Smooth muscle cell (in vitro differentiated cells): Measurements from ENCODE around the gene VPS35. TPM values are rescaled to one million over a fixed set of nuclear protein-coding genes. Genes with fewer than 3 reads are reported as not detected.

Source experiments
- DNase-seq: peaks from one replicate; lab custom pipeline; 2025; ENCODE audit not compliant: unreplicated experiment; lab: John Stamatoyannopoulos, UW
- H2AFZ ChIP-seq: fragments of 200-600 bp; sonication (generic); 2 replicates; pipeline ENCODE4 v1.6.0; 2016; ENCODE audit warnings: antibody characterized with exemption, low read depth, mild to moderate bottlenecking
- H3F3A ChIP-seq: fragments of 200-600 bp; sonication (generic); 2 replicates; pipeline ENCODE4 v1.6.0; 2017; ENCODE audit warnings: antibody characterized with exemption, low read depth
- H3K27ac ChIP-seq: fragments of 200-600 bp; sonication (generic); 2 replicates; pipeline ENCODE4 v1.5.1; 2016; ENCODE audit warnings: low read depth, mild to moderate bottlenecking
- H3K27me3 ChIP-seq: fragments of 200-600 bp; sonication (generic); 2 replicates; pipeline ENCODE4 v1.6.1; 2016; ENCODE audit warnings: low read depth, mild to moderate bottlenecking
- H3K36me3 ChIP-seq: fragments of 200-600 bp; sonication (generic); 2 replicates; pipeline ENCODE4 v1.5.1; 2016; ENCODE audit warnings: low read depth
- H3K4me1 ChIP-seq: fragments of 200-600 bp; sonication (generic); 2 replicates; pipeline ENCODE4 v1.5.1; 2016; ENCODE audit warnings: low read depth
- H3K4me2 ChIP-seq: fragments of 200-600 bp; sonication (generic); 2 replicates; pipeline ENCODE4 v1.6.0; 2016; ENCODE audit warnings: mild to moderate bottlenecking
- H3K4me3 ChIP-seq: fragments of 200-600 bp; sonication (generic); 2 replicates; pipeline ENCODE4 v1.5.1; 2016; ENCODE audit warnings: mild to moderate bottlenecking
- H3K79me2 ChIP-seq: fragments of 200-600 bp; sonication (generic); 2 replicates; pipeline ENCODE4 v1.6.0; 2016; ENCODE audit warnings: low read depth, mild to moderate bottlenecking
- H3K9ac ChIP-seq: fragments of 200-600 bp; sonication (generic); 2 replicates; pipeline ENCODE4 v1.6.0; 2016; ENCODE audit warnings: low read depth
- H3K9me3 ChIP-seq: fragments of 200-600 bp; sonication (generic); replicated peaks from 2 replicates; pipeline ENCODE4 v1.5.1; 2016; ENCODE audit warnings: low read depth
- H4K20me1 ChIP-seq: fragments of 200-600 bp; sonication (generic); 2 replicates; pipeline ENCODE4 v1.6.0; 2016; ENCODE audit warnings: low read depth
- CTCF ChIP-seq: fragments of 200-600 bp; sonication (generic); IDR thresholded peaks from 2 replicates; pipeline ENCODE4 v1.5.1; 2017; ENCODE audit warnings: borderline replicate concordance, mild to moderate bottlenecking, antibody characterized with exemption; ENCODE audit not compliant: insufficient read depth, poor library complexity, severe bottlenecking
- WGBS: methylation state at CpG from one replicate; pipeline ENCODE4 v1.1.7; 2016; ENCODE audit warnings: low lambda C conversion rate; 5-methylcytosine and 5-hydroxymethylcytosine counted together
- polyA plus RNA-seq: library from polyadenylated mRNA; unstranded; fragments of >200 nt; fragmentation: Nextera tagmentation; extraction: Ambion mirVana; gene quantifications from 2 replicates; pipeline ENCODE4 v1.2.1, GENCODE V29; 2016
- total RNA-seq: library from RNA; depleted of rRNA; stranded (reverse); fragments of >200 nt; gene quantifications from 2 replicates; pipeline ENCODE4 v1.2.3, GENCODE V29; 2014

VPS35 gene
- total and polyA plus RNA-seq, 2 experiments from 2014 or later, result 59.5 to 103 TPM

GRCh38 chr16:46730801-46731690, 42.1 kb upstream of the VPS35 start:
- WGBS, result 88% methylated on average over 17 of the region's 17 CpGs
- Histone ChIP-seq H3K27ac (no peak overlapping the region), H3K79me2 (no peaks in the 10 kb centered on the region), H3F3A (no peaks in the 10 kb centered on the region), H3K4me3 (no peak overlapping the region), H2AFZ (no peak overlapping the region), H3K36me3 (no peaks in the 10 kb centered on the region), H3K4me2 (no peak overlapping the region), H4K20me1 (no peaks in the 10 kb centered on the region), H3K9ac (no peak overlapping the region), H3K9me3 (no peaks in the 10 kb centered on the region), H3K4me1 (no peaks in the 10 kb centered on the region), H3K27me3 (no peaks in the 10 kb centered on the region)
- DNase-seq, result no peak
- no peak for TF ChIP-seq CTCF

- Histone ChIP-seq H3K4me3 (no peak overlapping the region), H4K20me1 (no peaks in the 10 kb centered on the region), H3K27me3 (no peaks in the 10 kb centered on the region), H3K27ac (no peak overlapping the region), H2AFZ (no peak overlapping the region), H3K79me2 (no peaks in the 10 kb centered on the region), H3F3A (no peaks in the 10 kb centered on the region), H3K9me3 (no peaks in the 10 kb centered on the region), H3K4me2 (no peak overlapping the region), H3K4me1 (no peaks in the 10 kb centered on the region), H3K36me3 (no peaks in the 10 kb centered on the region), H3K9ac (no peak overlapping the region)
- WGBS, result 100% methylated on average over 7 of the region's 8 CpGs
- no peak for DNase-seq
- no peak for TF ChIP-seq CTCF
Measured at GRCh38 chr16:46730126-46730525, 41.1 kb upstream of the VPS35 start.

GRCh38 chr16:46729326-46729995, 40.5 kb upstream of the VPS35 start:
- Histone ChIP-seq H3K4me2 (no peak overlapping the region), H4K20me1 (no peaks in the 10 kb centered on the region), H3K79me2 (no peaks in the 10 kb centered on the region), H3F3A (no peaks in the 10 kb centered on the region), H3K4me3 (no peak overlapping the region), H3K4me1 (no peaks in the 10 kb centered on the region), H3K27me3 (no peaks in the 10 kb centered on the region), H2AFZ (no peak overlapping the region), H3K36me3 (no peaks in the 10 kb centered on the region), H3K9me3 (no peaks in the 10 kb centered on the region), H3K9ac (no peak overlapping the region), H3K27ac (no peak overlapping the region)
- TF ChIP-seq CTCF, result no peak
- DNase-seq, result no peak
- 94% methylated on average over 7 of the region's 7 CpGs for WGBS
